Omental fat pad (tissue), 4 donors: ENCODE results near the gene ERC2. TPM values are rescaled to one million over a fixed set of nuclear protein-coding genes. Genes with fewer than 3 reads are reported as not detected.

Source experiments
- ATAC-seq: fragments of 150-250 bp; one replicate; pipeline ENCODE4 v1.9.1; 2016; ENCODE audit warnings: mild to moderate bottlenecking, moderate library complexity; ENCODE audit not compliant: low FRiP score
- DNase-seq: peaks from one replicate; pipeline ENCODE4 v3.0.0-alpha.2; 2019; ENCODE audit warnings: low spot score
- total RNA-seq, 4 donors: library from RNA; depleted of rRNA; stranded (reverse); fragments of >200 nt; gene quantifications; one replicate each; pipeline ENCODE4 v1.1.0, GENCODE V29; 2016
- TF ChIP-seq, protein P1 (sequence below), 3 donors: fragments of 450-650 bp; IDR thresholded peaks; one replicate each; pipeline ENCODE4 v1.5.1; 2016 to 2017; ENCODE audit warnings: antibody characterized with exemption in 3 of 3, mild to moderate bottlenecking in 3 of 3, moderate library complexity in 2 of 3

Gene ERC2
- total RNA-seq, 4 donors from 2014 or later, result 0.75 to 4.2 (median 2.3) TPM; not detected in 1

DNA sequence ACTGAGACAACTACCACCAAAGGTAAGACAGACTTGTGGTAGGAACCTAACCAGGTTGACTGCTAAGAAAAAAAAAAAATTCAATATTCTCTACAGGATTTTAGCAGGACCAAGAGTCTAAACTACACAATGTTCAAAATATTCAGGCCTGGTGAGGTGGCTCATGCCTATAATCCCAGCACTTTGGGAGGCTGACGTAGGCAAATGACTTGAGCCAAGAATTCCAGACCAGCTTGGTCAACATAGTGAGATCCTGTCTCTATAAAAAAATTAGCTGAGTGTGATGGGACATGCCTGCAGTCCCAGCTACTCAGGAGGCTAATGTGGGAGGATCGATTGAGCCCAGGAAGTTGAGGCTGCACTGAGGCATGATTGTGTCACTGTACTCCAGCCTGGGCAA is 639.6 kb downstream of the ERC2 start:
- ATAC-seq (no peak), DNase-seq (no peak)
- TF ChIP-seq, protein P1, sequence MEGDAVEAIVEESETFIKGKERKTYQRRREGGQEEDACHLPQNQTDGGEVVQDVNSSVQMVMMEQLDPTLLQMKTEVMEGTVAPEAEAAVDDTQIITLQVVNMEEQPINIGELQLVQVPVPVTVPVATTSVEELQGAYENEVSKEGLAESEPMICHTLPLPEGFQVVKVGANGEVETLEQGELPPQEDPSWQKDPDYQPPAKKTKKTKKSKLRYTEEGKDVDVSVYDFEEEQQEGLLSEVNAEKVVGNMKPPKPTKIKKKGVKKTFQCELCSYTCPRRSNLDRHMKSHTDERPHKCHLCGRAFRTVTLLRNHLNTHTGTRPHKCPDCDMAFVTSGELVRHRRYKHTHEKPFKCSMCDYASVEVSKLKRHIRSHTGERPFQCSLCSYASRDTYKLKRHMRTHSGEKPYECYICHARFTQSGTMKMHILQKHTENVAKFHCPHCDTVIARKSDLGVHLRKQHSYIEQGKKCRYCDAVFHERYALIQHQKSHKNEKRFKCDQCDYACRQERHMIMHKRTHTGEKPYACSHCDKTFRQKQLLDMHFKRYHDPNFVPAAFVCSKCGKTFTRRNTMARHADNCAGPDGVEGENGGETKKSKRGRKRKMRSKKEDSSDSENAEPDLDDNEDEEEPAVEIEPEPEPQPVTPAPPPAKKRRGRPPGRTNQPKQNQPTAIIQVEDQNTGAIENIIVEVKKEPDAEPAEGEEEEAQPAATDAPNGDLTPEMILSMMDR (IDR thresholded peaks at IDR 0.05), result no peak

DNA sequence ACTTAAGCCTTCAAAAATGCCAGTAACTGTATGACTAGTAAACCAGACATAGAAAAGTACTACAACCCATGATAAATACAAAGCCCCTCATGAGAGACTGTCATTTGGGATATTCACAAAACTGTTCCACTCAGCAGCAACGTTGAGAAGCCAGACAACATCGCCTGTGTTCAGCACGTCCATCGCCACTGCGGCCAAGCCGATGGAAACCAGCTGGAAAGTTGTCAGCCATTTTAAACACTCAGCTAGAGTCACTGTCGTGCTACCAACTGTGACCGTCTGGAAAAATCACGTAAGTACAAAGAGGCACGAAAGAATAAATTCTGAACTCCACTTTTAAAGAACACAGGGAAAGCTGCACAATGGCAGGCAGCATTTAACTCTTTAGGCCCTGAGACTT is 640.5 kb downstream of the ERC2 start:
- TF ChIP-seq, protein P1 (IDR thresholded peaks at IDR 0.05), result no peak
- DNase-seq (no peak), ATAC-seq (no peak)

DNA sequence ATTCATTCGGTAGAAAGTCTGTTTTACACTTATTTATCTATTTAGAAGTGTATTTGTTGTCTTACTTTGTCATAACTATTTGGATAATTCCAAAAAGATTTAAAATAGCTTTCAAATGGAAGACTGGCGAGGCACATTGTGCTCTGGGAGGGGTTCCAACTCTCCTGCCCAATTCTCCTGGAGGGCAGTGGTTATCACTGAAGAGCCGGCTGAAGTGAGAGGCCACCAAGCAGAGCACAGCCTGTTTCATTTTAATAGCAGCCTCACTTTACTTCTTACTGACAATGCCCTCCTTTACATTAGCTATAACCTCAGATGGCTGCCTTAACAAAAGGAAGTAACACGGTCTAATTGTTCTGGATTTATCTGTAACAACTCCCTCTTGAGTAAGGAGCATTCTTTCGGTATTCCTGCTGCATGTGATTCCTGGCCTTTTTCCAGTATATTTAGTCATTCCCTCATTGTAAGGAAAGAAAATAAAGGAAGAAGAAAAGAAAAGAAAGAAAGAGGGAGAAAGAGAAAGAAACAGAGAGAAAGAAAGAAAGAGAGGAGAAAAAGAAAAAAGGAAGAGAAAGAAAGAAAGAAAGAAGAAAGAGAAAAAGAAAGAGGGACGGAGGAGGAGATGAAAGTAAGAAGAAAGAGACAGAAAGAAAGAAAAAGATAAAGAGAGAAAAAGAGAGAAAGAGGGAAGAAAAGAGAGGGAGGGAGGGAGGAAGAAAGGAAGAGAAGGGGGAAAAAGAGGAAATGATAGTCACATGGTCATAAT is 641.4 kb downstream of the ERC2 start:
- TF ChIP-seq, protein P1 (IDR thresholded peaks at IDR 0.05), result no peak
- DNase-seq (no peak), ATAC-seq (no peak)

DNA sequence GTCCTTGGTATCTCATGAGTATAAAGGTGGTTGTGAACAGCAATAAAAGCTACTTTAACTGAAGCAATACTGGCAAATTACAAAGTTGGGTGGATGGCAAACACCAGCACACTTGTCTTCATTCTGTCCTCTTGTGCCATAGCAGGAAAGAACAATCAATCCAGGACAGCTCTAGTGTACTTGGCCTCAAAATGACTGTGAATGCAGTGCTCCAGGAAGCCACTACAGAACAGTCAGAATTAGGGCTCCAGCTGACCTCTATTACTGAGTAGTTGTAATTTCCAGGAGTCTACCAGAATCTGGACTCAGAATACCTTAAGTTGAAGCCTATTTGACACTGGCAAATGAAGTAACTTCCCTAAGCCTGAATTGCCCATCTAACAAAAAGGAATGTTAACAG is 642.2 kb downstream of the ERC2 start:
- TF ChIP-seq, protein P1 (IDR thresholded peaks at IDR 0.05), result no peak
- DNase-seq (no peak), ATAC-seq (no peak)

DNA sequence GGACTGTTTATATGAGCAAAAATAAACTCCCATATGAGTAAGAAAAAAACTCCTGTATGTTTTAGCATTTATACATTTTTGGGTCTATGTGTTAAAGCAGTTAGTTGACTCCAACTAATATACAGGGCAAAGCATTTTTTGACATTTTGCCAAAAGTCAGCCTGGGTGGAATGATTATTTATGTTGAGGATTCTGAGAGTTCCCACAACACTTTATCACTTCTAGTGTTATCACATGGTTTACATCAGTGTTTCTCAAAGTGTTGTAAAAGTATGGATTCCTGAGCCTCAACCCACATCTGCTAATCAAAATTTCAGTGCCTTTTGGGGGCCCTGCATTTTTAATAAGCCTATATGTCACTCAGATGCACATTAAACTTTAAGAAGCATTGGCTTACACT is 643.9 kb downstream of the ERC2 start:
- TF ChIP-seq, protein P1 (IDR thresholded peaks at IDR 0.05), result no peak
- ATAC-seq (no peak), DNase-seq (no peak)

DNA sequence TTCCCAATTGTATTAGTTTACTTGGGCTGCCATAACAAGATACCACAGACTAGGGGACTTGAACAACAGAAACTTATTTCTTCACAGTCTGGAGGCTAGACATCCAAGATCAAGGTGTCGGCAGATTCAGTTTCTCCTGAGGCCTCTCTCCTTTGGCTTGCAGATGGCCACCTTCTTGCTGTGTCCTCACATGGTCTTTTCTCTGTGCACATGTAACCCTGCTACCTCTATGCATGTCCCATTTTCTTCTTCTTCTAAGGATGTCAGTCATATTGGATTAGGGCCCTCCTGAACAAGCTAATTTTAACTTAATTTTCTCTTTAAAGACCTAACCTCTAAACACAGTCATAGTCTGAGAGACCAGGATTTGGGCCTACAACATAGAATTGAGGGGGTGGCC is 644.4 kb downstream of the ERC2 start:
- no peak for DNase-seq
- TF ChIP-seq, protein P1 (IDR thresholded peaks at IDR 0.05), result no peak
- ATAC-seq, result no peak

DNA sequence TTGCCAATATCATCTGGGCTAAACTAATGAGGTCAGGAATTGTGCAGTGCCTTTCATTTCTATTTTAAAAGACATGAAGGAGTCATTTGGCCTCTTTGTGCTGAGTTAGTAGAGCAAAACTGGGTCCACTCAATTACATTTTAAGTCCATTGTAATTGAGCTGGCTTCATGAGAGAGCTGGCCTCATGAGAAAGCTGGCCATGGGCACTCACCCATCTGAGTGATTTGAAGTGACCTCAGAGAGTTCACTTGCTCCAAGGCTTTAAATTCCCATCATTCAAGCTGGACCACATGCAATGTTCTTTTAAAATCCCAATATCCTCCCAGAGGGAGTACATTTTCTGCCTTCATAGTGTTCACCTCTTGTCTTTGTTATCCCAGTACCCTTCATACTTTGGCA is 645.3 kb downstream of the ERC2 start:
- TF ChIP-seq, protein P1 (IDR thresholded peaks at IDR 0.05), result no peak
- no peak for ATAC-seq
- DNase-seq, result no peak
